NCI-H1105 treated with DMSO at 0.1 percent for 48 hours (cell line): ENCODE measurements around the gene TEX9.
"Not testable (repeated sequence)": the region's sequence is repeated elsewhere in the genome, so short reads cannot be mapped to it uniquely, and the experiment has no call there.

Source experiments
- DNase-seq: peaks from one replicate; lab custom pipeline; 2025; lab: John Stamatoyannopoulos, UW

TEX9 gene

GRCh38 chr15:56366211-56366610, 985 bp downstream of the TEX9 start:
- DNase-seq = peak; percentile 9

GRCh38 chr15:56367156-56367555, 1.9 kb downstream of the TEX9 start:
- DNase-seq = no peak

- DNase-seq = peak; percentile 52
Observed at GRCh38 chr15:56369234-56369633, 4.0 kb downstream of the TEX9 start.

GRCh38 chr15:56371495-56372147, 6.4 kb downstream of the TEX9 start:
- DNase-seq = no peak

GRCh38 chr15:56374693-56375092, 9.5 kb downstream of the TEX9 start:
- not testable (repeated sequence) for DNase-seq

GRCh38 chr15:56377822-56378221, 12.6 kb downstream of the TEX9 start:
- not testable (repeated sequence) for DNase-seq

- DNase-seq = no peak
Observed at GRCh38 chr15:56383010-56383409, 17.8 kb downstream of the TEX9 start.

GRCh38 chr15:56385908-56386307, 20.7 kb downstream of the TEX9 start:
- no peak for DNase-seq

GRCh38 chr15:56390739-56391267, 25.6 kb downstream of the TEX9 start:
- no peak for DNase-seq

GRCh38 chr15:56393277-56393676, 28.1 kb downstream of the TEX9 start:
- DNase-seq = no peak

- DNase-seq = no peak
Observed at GRCh38 chr15:56394909-56395308, 29.7 kb downstream of the TEX9 start.

GRCh38 chr15:56397325-56397724, 32.1 kb downstream of the TEX9 start:
- not testable (repeated sequence) for DNase-seq

- DNase-seq = not testable (repeated sequence)
Observed at GRCh38 chr15:56399209-56399608, 34.0 kb downstream of the TEX9 start.

- no peak for DNase-seq
Observed at GRCh38 chr15:56410721-56411120, 45.5 kb downstream of the TEX9 start.

- DNase-seq = no peak
Observed at GRCh38 chr15:56411122-56411749, 46.0 kb downstream of the TEX9 start.

GRCh38 chr15:56413114-56413733, 48.0 kb downstream of the TEX9 start:
- not testable (repeated sequence) for DNase-seq

- DNase-seq = no peak
Observed at GRCh38 chr15:56425276-56425675, 60.0 kb downstream of the TEX9 start.

- DNase-seq = no peak
Observed at GRCh38 chr15:56425976-56426375, 60.8 kb downstream of the TEX9 start.

GRCh38 chr15:56428821-56429458, 63.7 kb downstream of the TEX9 start:
- peak; percentile 35 for DNase-seq

- no peak for DNase-seq
Observed at GRCh38 chr15:56432304-56432703, 67.1 kb downstream of the TEX9 start.

GRCh38 chr15:56440214-56440770, 75.1 kb downstream of the TEX9 start:
- no peak for DNase-seq

- no peak for DNase-seq
Observed at GRCh38 chr15:56442354-56442753, 77.1 kb downstream of the TEX9 start.
